ENCODE measurements around the gene F8. TPM values are rescaled to one million over a fixed set of nuclear protein-coding genes. Genes with fewer than 3 reads are reported as not detected.

Gene F8
- total and polyA plus RNA-seq, 2 of the 4 experiments (the other 2 are of a cell fraction): 1.4 to 1.5 TPM

DNA sequence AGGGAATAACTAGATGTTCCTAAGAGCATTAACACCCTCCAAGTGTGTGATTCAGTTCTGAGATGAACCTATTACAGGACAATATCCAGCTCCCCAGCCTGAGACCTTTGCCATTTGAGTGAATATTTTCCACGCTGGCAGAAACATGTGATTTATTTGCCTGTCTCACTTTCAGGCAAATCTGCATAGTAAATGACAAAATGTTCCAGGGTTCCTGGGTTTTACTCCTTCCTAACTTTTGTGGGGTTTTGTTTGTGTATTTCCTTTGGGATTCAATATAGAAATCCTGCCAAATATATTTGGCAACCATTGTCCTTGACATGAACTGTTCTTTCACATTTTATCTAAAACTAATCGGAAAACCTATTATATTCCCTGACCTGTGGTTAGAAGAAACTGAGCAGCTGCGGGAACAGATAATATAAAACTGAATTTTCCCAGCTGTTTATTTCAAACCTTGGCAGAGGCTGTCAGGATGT, 12.5 kb downstream of the F8 start:
- dilution Hi-C loops (cut with HindIII; ENCODE audit: low sequenced_read_pairs, unreplicated experiment) (no loop called here), intact Hi-C loops (cut with micrococcal nuclease) (no loop called here), in situ Hi-C loops (cut with MboI; ENCODE audit: low sequenced_read_pairs) (no loop called here)
- no peak overlapping the region for H3K9ac ChIP-seq (ENCODE audit: low read depth, low read length)
- H3K14ac ChIP-seq (replicated peaks; ENCODE audit: low read depth, low read length): no peak overlapping the region
- H3K18ac ChIP-seq (ENCODE audit: low read depth, low read length): no peak overlapping the region
- no peak overlapping the region for H3K56ac ChIP-seq (ENCODE audit: extremely low read depth, insufficient read depth, low read length)
- H2BK15ac ChIP-seq (ENCODE audit: low read depth, low read length): no peak overlapping the region
- no peak overlapping the region for H2AFZ ChIP-seq (replicated peaks; ENCODE audit: low read length, poor library complexity)
- H3K79me1 ChIP-seq (ENCODE audit: low read depth in 1 of 2, low read length in 2 of 2): no peaks in the 10 kb centered on the region
- H2AK5ac ChIP-seq (ENCODE audit: low read depth, low read length): no peak overlapping the region
- TF ChIP-seq MAFK (IDR thresholded peaks at IDR 0.05; ENCODE audit: low read depth, low read length): no peak
- no peak for TF ChIP-seq MAZ (IDR thresholded peaks at IDR 0.05; ENCODE audit: borderline replicate concordance, low read depth, low read length)
- TF ChIP-seq ELK1 (IDR thresholded peaks at IDR 0.05; ENCODE audit: borderline replicate concordance, low read depth, low read length): no peak
- no peak for TF ChIP-seq USF2 (IDR thresholded peaks at IDR 0.05; ENCODE audit: low read depth, low read length)
- TF ChIP-seq, protein P1, sequence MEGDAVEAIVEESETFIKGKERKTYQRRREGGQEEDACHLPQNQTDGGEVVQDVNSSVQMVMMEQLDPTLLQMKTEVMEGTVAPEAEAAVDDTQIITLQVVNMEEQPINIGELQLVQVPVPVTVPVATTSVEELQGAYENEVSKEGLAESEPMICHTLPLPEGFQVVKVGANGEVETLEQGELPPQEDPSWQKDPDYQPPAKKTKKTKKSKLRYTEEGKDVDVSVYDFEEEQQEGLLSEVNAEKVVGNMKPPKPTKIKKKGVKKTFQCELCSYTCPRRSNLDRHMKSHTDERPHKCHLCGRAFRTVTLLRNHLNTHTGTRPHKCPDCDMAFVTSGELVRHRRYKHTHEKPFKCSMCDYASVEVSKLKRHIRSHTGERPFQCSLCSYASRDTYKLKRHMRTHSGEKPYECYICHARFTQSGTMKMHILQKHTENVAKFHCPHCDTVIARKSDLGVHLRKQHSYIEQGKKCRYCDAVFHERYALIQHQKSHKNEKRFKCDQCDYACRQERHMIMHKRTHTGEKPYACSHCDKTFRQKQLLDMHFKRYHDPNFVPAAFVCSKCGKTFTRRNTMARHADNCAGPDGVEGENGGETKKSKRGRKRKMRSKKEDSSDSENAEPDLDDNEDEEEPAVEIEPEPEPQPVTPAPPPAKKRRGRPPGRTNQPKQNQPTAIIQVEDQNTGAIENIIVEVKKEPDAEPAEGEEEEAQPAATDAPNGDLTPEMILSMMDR (conservative IDR thresholded peaks at IDR 0.05; ENCODE audit: low read depth, low read length): no peak
- TF ChIP-seq RFX5 (IDR thresholded peaks at IDR 0.05; ENCODE audit: low read depth, low read length): no peak
- TF ChIP-seq BHLHE40 (IDR thresholded peaks at IDR 0.05; ENCODE audit: low read depth, low read length): no peak
- H3K23ac ChIP-seq (ENCODE audit: low read depth, low read length): no peak overlapping the region
- H3K4me1 ChIP-seq (ENCODE audit: control insufficient read depth, insufficient read depth, low read length): no peaks in the 10 kb centered on the region
- no peak overlapping the region for H3K4me3 ChIP-seq (ENCODE audit: insufficient read depth, low read depth, low read length)
- H2AK9ac ChIP-seq (replicated peaks; ENCODE audit: low read depth, low read length, poor library complexity): no peak overlapping the region
- H2BK120ac ChIP-seq (ENCODE audit: low read depth, low read length): no peak overlapping the region
- CTCF ChIA-PET: no interaction called here
- no peaks in the 10 kb centered on the region for H3K36me3 ChIP-seq (ENCODE audit: control insufficient read depth, insufficient read depth, low read length)
- H3K27me3 ChIP-seq (ENCODE audit: control insufficient read depth, insufficient read depth, low read length): no peaks in the 10 kb centered on the region
- H2BK5ac ChIP-seq (ENCODE audit: low read depth, low read length, poor library complexity, severe bottlenecking): no peak overlapping the region
- DNase-seq (no peak), ATAC-seq (ENCODE audit: low read depth) (no peak)
- H2BK20ac ChIP-seq (ENCODE audit: low read depth, low read length): no peak overlapping the region
- POLR2A ChIA-PET (ENCODE audit: unreplicated experiment): no interaction called here
- WGBS, 2 experiments (ENCODE audit: extremely low coverage in 2 of 2, insufficient read length in 1 of 2): no CpG with 5 or more reads among the region's 3 CpGs
- no peak overlapping the region for H4K91ac ChIP-seq (ENCODE audit: insufficient read depth, low read depth, low read length)
- no peak overlapping the region for H4K8ac ChIP-seq (ENCODE audit: low read depth in 2 of 2, low read length in 2 of 2)
- H3K4me2 ChIP-seq (ENCODE audit: low read depth, low read length): no peak overlapping the region
- 0 out of 2 replicates have a peak, but pooled peaks cover 5% of the 10 kb centered on the region for H3K9me3 ChIP-seq (ENCODE audit: control insufficient read depth, insufficient read depth, low read length)
- no peaks in the 10 kb centered on the region for H3K9me1 ChIP-seq (ENCODE audit: insufficient read depth, low read length)
- H4K5ac ChIP-seq (ENCODE audit: low read depth, low read length): no peak overlapping the region
- H3K4ac ChIP-seq (ENCODE audit: low read depth, low read length): no peak overlapping the region
- H4K20me1 ChIP-seq (ENCODE audit: insufficient read depth, low read length): no peaks in the 10 kb centered on the region
- BruUV-seq (replicated peaks): no TSS peak
- H3K27ac ChIP-seq (ENCODE audit: insufficient read depth, low read length): no peak overlapping the region
